Activated CD4-positive, alpha-beta T cell treated with anti-CD3 and anti-CD28 coated beads for 36 hours (primary cell): ENCODE data around the gene MAP6D1. TPM values are rescaled to one million over a fixed set of nuclear protein-coding genes. Genes with fewer than 3 reads are reported as not detected.
A peak's percentile ranks its signal among the peaks of the same experiment; 100 is the strongest.
"Not testable (repeated sequence)": the region's sequence is repeated elsewhere in the genome, so short reads cannot be mapped to it uniquely, and the experiment has no call there.

ENCODE experiments used
- ATAC-seq: fragments of 200-7000 bp; cut with Tn5 transposase; one replicate; pipeline ENCODE4 v1.10.0; 2021; ENCODE audit warnings: mild to moderate bottlenecking, moderate library complexity
- CTCF ChIA-PET: fragments of 350-600 bp; sonication (Branson Sonifier 250); formaldehyde crosslinking; loops from one replicate; lab custom pipeline; 2021; ENCODE audit warnings: antibody characterized with exemption; lab: Charles Lee
- POLR2A ChIA-PET: fragments of 350-600 bp; sonication (Branson Sonifier 250); formaldehyde crosslinking; loops from one replicate; lab custom pipeline; 2021; ENCODE audit warnings: antibody characterized with exemption, inconsistent platforms; lab: Charles Lee
- DNase-seq: peaks from one replicate; pipeline ENCODE4 v3.0.0-alpha.2; 2020
- H3K27ac Mint-ChIP-seq: one replicate; pipeline ENCODE4 v1.8.0; 2021; ENCODE audit warnings: mixed read lengths
- H3K27me3 Mint-ChIP-seq: one replicate; pipeline ENCODE4 v1.8.0; 2021; ENCODE audit warnings: mixed read lengths
- H3K36me3 Mint-ChIP-seq: one replicate; pipeline ENCODE4 v1.8.0; 2021; ENCODE audit warnings: low read depth, mixed read lengths
- H3K4me1 Mint-ChIP-seq: one replicate; pipeline ENCODE4 v1.8.0; 2021; ENCODE audit warnings: mixed read lengths
- H3K4me3 Mint-ChIP-seq: one replicate; pipeline ENCODE4 v1.8.0; 2021; ENCODE audit warnings: mild to moderate bottlenecking, moderate library complexity, mixed read lengths
- H3K9me3 Mint-ChIP-seq: one replicate; pipeline ENCODE4 v1.8.0; 2021; ENCODE audit warnings: low read depth, mixed read lengths
- intact Hi-C, 2 experiments: fragments of 100-400 bp; cut with DNase I in 1 of 2; cut with micrococcal nuclease in 1 of 2; formaldehyde crosslinking; loops; one replicate each; pipeline versions ENCODE4 v1.14.2 to v1.15.1; 2022 to 2024; cut with DNase I, micrococcal nuclease
- total RNA-seq, 2 experiments: library from RNA; stranded (reverse); gene quantifications; one replicate each; pipeline ENCODE4 v1.2.3, GENCODE V29; 2021

Gene MAP6D1
- total RNA-seq, 2 experiments from 2014 or later = 1.3 to 1.6 TPM

- DNase-seq, intact Hi-C loops, H3K4me1 Mint-ChIP-seq, ATAC-seq, H3K27me3 Mint-ChIP-seq, CTCF ChIA-PET, H3K9me3 Mint-ChIP-seq, H3K27ac Mint-ChIP-seq, H3K4me3 Mint-ChIP-seq: not testable (repeated sequence)
- POLR2A ChIA-PET = interaction anchor here (0.7 kb wide), 1 partner anchor 32 kb away, joined by 4 read pairs; no protein-coding TSS in a partner anchor
- peaks cover 55% of the 10 kb centered on the region for H3K36me3 Mint-ChIP-seq
Measured at GRCh38 chr3:183776451-183776850, 48.9 kb downstream of the MAP6D1 start.

- DNase-seq (no peak), ATAC-seq (no peak)
- no peaks in the 10 kb centered on the region for H3K9me3 Mint-ChIP-seq
- intact Hi-C loops = no loop called here
- H3K36me3 Mint-ChIP-seq = peaks cover 54% of the 10 kb centered on the region
- H3K27ac Mint-ChIP-seq = no peak overlapping the region
- no peaks in the 10 kb centered on the region for H3K27me3 Mint-ChIP-seq
- H3K4me3 Mint-ChIP-seq = no peak overlapping the region
- no peaks in the 10 kb centered on the region for H3K4me1 Mint-ChIP-seq
- POLR2A ChIA-PET = interaction anchor here (0.6 kb wide), 1 partner anchor 1100 kb away, joined by 7 read pairs; no protein-coding TSS in a partner anchor
- CTCF ChIA-PET = interaction anchor here (0.6 kb wide), 1 partner anchor 20 kb away, joined by 3 read pairs; no protein-coding TSS in a partner anchor
Measured at GRCh38 chr3:183775781-183776180, 49.6 kb downstream of the MAP6D1 start.

- CTCF ChIA-PET = no interaction called here
- no peak overlapping the region for H3K4me3 Mint-ChIP-seq
- H3K4me1 Mint-ChIP-seq = no peaks in the 10 kb centered on the region
- ATAC-seq (no peak), DNase-seq (no peak)
- POLR2A ChIA-PET = interaction anchor here (0.6 kb wide), 1 partner anchor 446 kb away, joined by 6 read pairs; no protein-coding TSS in a partner anchor
- no peaks in the 10 kb centered on the region for H3K9me3 Mint-ChIP-seq
- H3K36me3 Mint-ChIP-seq = peaks cover 47% of the 10 kb centered on the region
- intact Hi-C loops = no loop called here
- no peaks in the 10 kb centered on the region for H3K27me3 Mint-ChIP-seq
- H3K27ac Mint-ChIP-seq = no peak overlapping the region
Measured at GRCh38 chr3:183774631-183775030, 50.7 kb downstream of the MAP6D1 start.

- no peaks in the 10 kb centered on the region for H3K27me3 Mint-ChIP-seq
- peaks cover 9% of the 10 kb centered on the region for H3K4me1 Mint-ChIP-seq
- ATAC-seq (no peak), DNase-seq (no peak)
- H3K9me3 Mint-ChIP-seq = no peaks in the 10 kb centered on the region
- H3K27ac Mint-ChIP-seq = no peak overlapping the region
- POLR2A ChIA-PET = interaction anchor here (0.7 kb wide), 1 partner anchor 515 kb away, joined by 3 read pairs; no protein-coding TSS in a partner anchor
- H3K4me3 Mint-ChIP-seq = no peak overlapping the region
- H3K36me3 Mint-ChIP-seq = peaks cover 39% of the 10 kb centered on the region
- intact Hi-C loops = loop anchor here (5.0 to 10.0 kb wide), 4 partner anchors 217 to 647 kb away; no protein-coding TSS in a partner anchor
- CTCF ChIA-PET = interaction anchor here (0.7 to 1.3 kb wide), 4 partner anchors 12 to 290 kb away, joined by 3 read pairs; no protein-coding TSS in a partner anchor
Measured at GRCh38 chr3:183769453-183769852, 55.9 kb downstream of the MAP6D1 start.

GRCh38 chr3:183768114-183768513 lies 57.3 kb downstream of the MAP6D1 start:
- intact Hi-C loops = loop anchor here (5.0 to 10.0 kb wide), 4 partner anchors 216 to 646 kb away; no protein-coding TSS in a partner anchor
- H3K36me3 Mint-ChIP-seq = peaks cover 33% of the 10 kb centered on the region
- H3K4me1 Mint-ChIP-seq = peaks cover 9% of the 10 kb centered on the region
- ChIA-PET CTCF (interaction anchor here (0.7 to 1.7 kb wide), 3 partner anchors 12 to 300 kb away, joined by 4 to 5 read pairs (median 4); no protein-coding TSS in a partner anchor), POLR2A (no interaction called here)
- no peak overlapping the region for H3K4me3 Mint-ChIP-seq
- ATAC-seq (no peak), DNase-seq (no peak)
- H3K9me3 Mint-ChIP-seq = no peaks in the 10 kb centered on the region
- no peak overlapping the region for H3K27ac Mint-ChIP-seq
- no peaks in the 10 kb centered on the region for H3K27me3 Mint-ChIP-seq

- DNase-seq (peak; percentile 85), ATAC-seq (peak; percentile 95)
- ChIA-PET CTCF (interaction anchor here (0.5 to 2.5 kb wide), 36 partner anchors 9 to 644 kb away, joined by 3 to 14 read pairs (median 4); partner anchors contain the start of gene MCF2L2), POLR2A (interaction anchor here (0.6 kb wide), 2 partner anchors 13 to 129 kb away, joined by 4 to 11 read pairs; no protein-coding TSS in a partner anchor)
- Mint-ChIP-seq H3K9me3 (no peaks in the 10 kb centered on the region), H3K27ac (no peak overlapping the region), H3K4me3 (no peak overlapping the region), H3K36me3 (peaks cover 35% of the 10 kb centered on the region), H3K4me1 (peaks cover 9% of the 10 kb centered on the region), H3K27me3 (no peaks in the 10 kb centered on the region)
- intact Hi-C loops = loop anchor here (1.0 to 10.0 kb wide), 5 partner anchors 215 to 645 kb away; no protein-coding TSS in a partner anchor
Measured at GRCh38 chr3:183766745-183767606, 58.4 kb downstream of the MAP6D1 start.

GRCh38 chr3:183766107-183766506 lies 59.3 kb downstream of the MAP6D1 start:
- POLR2A ChIA-PET = interaction anchor here (0.7 kb wide), 1 partner anchor 335 kb away, joined by 3 read pairs; no protein-coding TSS in a partner anchor
- no peak overlapping the region for H3K27ac Mint-ChIP-seq
- CTCF ChIA-PET = interaction anchor here (0.7 to 2.5 kb wide), 11 partner anchors 15 to 643 kb away, joined by 3 to 9 read pairs (median 3); no protein-coding TSS in a partner anchor

More at GRCh38 chr3:183766107-183766506, 59.3 kb downstream of the MAP6D1 start:
- no peaks in the 10 kb centered on the region for H3K9me3 Mint-ChIP-seq
- peaks cover 38% of the 10 kb centered on the region for H3K36me3 Mint-ChIP-seq
- DNase-seq (no peak), ATAC-seq (no peak)
- H3K4me1 Mint-ChIP-seq = peaks cover 9% of the 10 kb centered on the region
- intact Hi-C loops = loop anchor here (5.0 to 10.0 kb wide), 4 partner anchors 214 to 644 kb away; no protein-coding TSS in a partner anchor
- no peak overlapping the region for H3K4me3 Mint-ChIP-seq
- no peaks in the 10 kb centered on the region for H3K27me3 Mint-ChIP-seq

Other genes starting within 250 kb of the MAP6D1 start
- gene KLHL24, start 190.0 kb downstream of the MAP6D1 start, total RNA-seq = 10 to 100 TPM in 1 of 2 experiments, 1 to 10 TPM in 1; 9.6 to 15.8 TPM
- gene YEATS2, start 127.8 kb downstream of the MAP6D1 start, total RNA-seq = 10 to 100 TPM; 59.4 to 73.9 TPM
- gene PARL, start 59.3 kb upstream of the MAP6D1 start, total RNA-seq = 10 to 100 TPM; 55.9 to 91.9 TPM
- 10 to 100 TPM; 12.5 to 15.8 TPM for gene ABCC5, start 192.3 kb upstream of the MAP6D1 start, total RNA-seq
- gene HTR3D, start 206.2 kb upstream of the MAP6D1 start, total RNA-seq = not detected
- gene HTR3C, start 227.5 kb upstream of the MAP6D1 start, total RNA-seq = not detected